Astrocyte of the cerebellum (primary cell): ENCODE measurements around the gene CNNM4.

Source experiments
- DNase-seq: peaks from one replicate; pipeline ENCODE4 v3.0.0-alpha.2; 2011; ENCODE audit warnings: low read depth
- H3K4me3 ChIP-seq: 2 replicates; pipeline ENCODE4 v1.5.1; 2011; ENCODE audit warnings: mild to moderate bottlenecking, low read depth, low read length, moderate library complexity
- CTCF ChIP-seq: IDR thresholded peaks from 2 replicates; pipeline ENCODE4 v1.5.1; 2012; ENCODE audit warnings: low read length, low read depth, moderate library complexity, mild to moderate bottlenecking; ENCODE audit errors: missing control alignments
- in situ Hi-C: cut with HindIII; loops from 2 replicates; pipeline ENCODE4 v1.10.0; 2017; ENCODE audit warnings: low sequenced_read_pairs

Gene CNNM4

GRCh38 chr2:96860065-96861029 is 99.6 kb downstream of the CNNM4 start:
- no peak for TF ChIP-seq CTCF
- in situ Hi-C loops: no loop called here
- DNase-seq: no peak
- no peak overlapping the region for H3K4me3 ChIP-seq

GRCh38 chr2:96861074-96861473 is 100.4 kb downstream of the CNNM4 start:
- DNase-seq: no peak
- no peak for TF ChIP-seq CTCF
- no peak overlapping the region for H3K4me3 ChIP-seq
- in situ Hi-C loops: no loop called here
